ENCODE data around the gene NRG2.

NRG2 gene

GRCh38 chr5:139900546-139901250 lies 142.4 kb downstream of the NRG2 start:
- no peak for DNase-seq

- no peak for DNase-seq
Observed at GRCh38 chr5:139898981-139899380, 144.1 kb downstream of the NRG2 start.

GRCh38 chr5:139897982-139898381 lies 145.1 kb downstream of the NRG2 start:
- no peak for DNase-seq

GRCh38 chr5:139897342-139897741 lies 145.8 kb downstream of the NRG2 start:
- no peak for DNase-seq

GRCh38 chr5:139896718-139897117 lies 146.4 kb downstream of the NRG2 start:
- no peak for DNase-seq

GRCh38 chr5:139895647-139896046 lies 147.5 kb downstream of the NRG2 start:
- DNase-seq = no peak

GRCh38 chr5:139895046-139895445 lies 148.1 kb downstream of the NRG2 start:
- no peak for DNase-seq

- DNase-seq = no peak
Observed at GRCh38 chr5:139893873-139894272, 149.2 kb downstream of the NRG2 start.

GRCh38 chr5:139889410-139889809 lies 153.7 kb downstream of the NRG2 start:
- DNase-seq = no peak

GRCh38 chr5:139888370-139888769 lies 154.7 kb downstream of the NRG2 start:
- no peak for DNase-seq

- DNase-seq = no peak
Observed at GRCh38 chr5:139886213-139886612, 156.9 kb downstream of the NRG2 start.

- no peak for DNase-seq
Observed at GRCh38 chr5:139885857-139886208, 157.3 kb downstream of the NRG2 start.

GRCh38 chr5:139885172-139885856 lies 157.8 kb downstream of the NRG2 start:
- no peak for DNase-seq

GRCh38 chr5:139884734-139885133 lies 158.4 kb downstream of the NRG2 start:
- no peak for DNase-seq

- DNase-seq = no peak
Observed at GRCh38 chr5:139884144-139884543, 159.0 kb downstream of the NRG2 start.

GRCh38 chr5:139882961-139883539 lies 160.0 kb downstream of the NRG2 start:
- DNase-seq = no peak

GRCh38 chr5:139882316-139882715 lies 160.8 kb downstream of the NRG2 start:
- no peak for DNase-seq

- no peak for DNase-seq
Observed at GRCh38 chr5:139881143-139881733, 161.9 kb downstream of the NRG2 start.

GRCh38 chr5:139880416-139881142 lies 162.5 kb downstream of the NRG2 start:
- DNase-seq = no peak

GRCh38 chr5:139878093-139878492 lies 165.0 kb downstream of the NRG2 start:
- DNase-seq = no peak

- DNase-seq = no peak
Observed at GRCh38 chr5:139877129-139877597, 165.9 kb downstream of the NRG2 start.

- DNase-seq = no peak
Observed at GRCh38 chr5:139875957-139876356, 167.1 kb downstream of the NRG2 start.
